K562 (cell line): Measurements from ENCODE around the gene GABRE. TPM values are rescaled to one million over a fixed set of nuclear protein-coding genes. Genes with fewer than 3 reads are reported as not detected.

Source experiments
- CBFA2T3 ChIP-seq: fragments of 450-650 bp; IDR thresholded peaks from 2 replicates; pipeline ENCODE4 v1.6.1; 2017
- FOXJ2 ChIP-seq: fragments of 200-800 bp; sonication (Bioruptor generic); IDR thresholded peaks from 2 replicates; pipeline ENCODE4 v1.6.1; 2016; ENCODE audit warnings: missing genetic modification characterization, missing compliant biosample characterization
- KAT8 ChIP-seq: fragments of 450-650 bp; IDR thresholded peaks from 2 replicates; pipeline ENCODE4 v1.6.1; 2016; ENCODE audit warnings: low read depth, mild to moderate bottlenecking
- NCOA4 ChIP-seq: fragments of 450-650 bp; IDR thresholded peaks from 2 replicates; pipeline ENCODE4 v1.6.1; 2018; ENCODE audit warnings: mild to moderate bottlenecking; ENCODE audit not compliant: partially characterized antibody
- NELFE ChIP-seq: IDR thresholded peaks from 2 replicates; pipeline ENCODE4 v1.6.1; 2011; ENCODE audit warnings: mild to moderate bottlenecking; ENCODE audit not compliant: insufficient read depth, insufficient read length
- PTBP1 ChIP-seq: fragments of 200-400 bp; formaldehyde crosslinking; IDR thresholded peaks from 2 replicates; pipeline ENCODE4 v1.6.1; 2017; ENCODE audit warnings: low read depth, low read length
- PYGO2 ChIP-seq: fragments of 450-650 bp; IDR thresholded peaks from 2 replicates; pipeline ENCODE4 v1.6.1; 2016; ENCODE audit warnings: mild to moderate bottlenecking, missing genetic modification characterization, moderate library complexity, missing compliant biosample characterization
- XRCC4 ChIP-seq: IDR thresholded peaks from one replicate; pipeline ENCODE4 v1.6.1; 2011; ENCODE audit not compliant: insufficient read depth, insufficient read length; ENCODE audit errors: extremely low read depth
- ZC3H11A ChIP-seq: IDR thresholded peaks from 2 replicates; pipeline ENCODE4 v1.6.1; 2012; ENCODE audit warnings: low read depth, low read length, improper control_type of control experiment
- ZNF436 ChIP-seq: fragments of 250-450, 450-650 bp; sonication (Bioruptor Pico); formaldehyde crosslinking; IDR thresholded peaks from 2 replicates; pipeline ENCODE4 v1.7.0; 2020; ENCODE audit warnings: mild to moderate bottlenecking
- ZNF444 ChIP-seq: fragments of 250-450 bp; sonication (Bioruptor Pico); IDR thresholded peaks from 2 replicates; pipeline ENCODE4 v1.4.0; 2020; ENCODE audit warnings: mild to moderate bottlenecking, moderate library complexity
- ZNF589 ChIP-seq: fragments of 200-800 bp; sonication (Bioruptor generic); IDR thresholded peaks from 2 replicates; pipeline ENCODE4 v1.6.1; 2016; ENCODE audit warnings: low read depth, missing genetic modification characterization, missing compliant biosample characterization
- polyA plus RNA-seq, 8 experiments: library from polyadenylated mRNA; depleted of rRNA in 4 of 8; stranded (reverse) in 5 of 8; unstranded in 3 of 8; fragments of >200 nt; fragmentation: Nextera tagmentation in 2 of 8; fragmentation: Illumina TruSeq in 1 of 8; extraction: Ambion mirVana in 2 of 8; extraction: Trizol in 1 of 8; gene quantifications; 2 replicates each; pipeline versions ENCODE4 v1.2.1 to v1.2.3, GENCODE V29; 2011 to 2014; ENCODE audit warnings: inconsistent platforms in 1 of 8, missing spikeins in 1 of 8
- total RNA-seq, 7 experiments: library from RNA; depleted of rRNA in 6 of 7; stranded (reverse); fragments of >200 nt in 6 of 7; fragmentation: Illumina TruSeq in 2 of 7; extraction: Trizol in 2 of 7; gene quantifications; 2 replicates each; pipeline versions ENCODE4 v1.2.1 to v1.2.3, GENCODE V29; 2011 to 2021; ENCODE audit warnings: low replicate concordance in 1 of 7
- TF ChIP-seq, protein P1 (sequence below): fragments of 200-800 bp; sonication (Bioruptor generic); IDR thresholded peaks from 2 replicates; pipeline ENCODE4 v1.6.1; 2017; ENCODE audit warnings: missing genetic modification characterization, missing compliant biosample characterization
- TF ChIP-seq, protein P2 (sequence below): fragments of 250-450 bp; sonication (Bioruptor Pico); IDR thresholded peaks from 2 replicates; pipeline ENCODE4 v1.8.0; 2021; ENCODE audit warnings: mild to moderate bottlenecking, moderate library complexity
- TF ChIP-seq, protein P3 (sequence below): sonication (generic); formaldehyde crosslinking; IDR thresholded peaks from 2 replicates; pipeline ENCODE4 v1.4.0; 2020; ENCODE audit warnings: mild to moderate bottlenecking, missing genetic modification reagents
- TF ChIP-seq, protein P4 (sequence below): sonication (generic); formaldehyde crosslinking; IDR thresholded peaks from 2 replicates; pipeline ENCODE4 v1.8.0; 2022; ENCODE audit warnings: missing genetic modification reagents, mild to moderate bottlenecking, borderline replicate concordance
- TF ChIP-seq, protein P5 (sequence below): fragments of 250-450 bp; sonication (Bioruptor Pico); IDR thresholded peaks from 2 replicates; pipeline ENCODE4 v1.5.0; 2020; ENCODE audit warnings: mild to moderate bottlenecking
- TF ChIP-seq, protein P6 (sequence below), 2 experiments: IDR thresholded peaks; 2 replicates each; pipeline ENCODE4 v1.6.1; 2012; ENCODE audit warnings: improper control_type of control experiment in 2 of 2, low read depth in 2 of 2, low read length in 2 of 2, borderline replicate concordance in 1 of 2

The GABRE gene
- total and polyA plus RNA-seq, 9 of the 15 experiments (the other 6 are each of a cell fraction or from before 2014, with no cell fraction given): 23.1 to 456 (median 148) TPM

DNA sequence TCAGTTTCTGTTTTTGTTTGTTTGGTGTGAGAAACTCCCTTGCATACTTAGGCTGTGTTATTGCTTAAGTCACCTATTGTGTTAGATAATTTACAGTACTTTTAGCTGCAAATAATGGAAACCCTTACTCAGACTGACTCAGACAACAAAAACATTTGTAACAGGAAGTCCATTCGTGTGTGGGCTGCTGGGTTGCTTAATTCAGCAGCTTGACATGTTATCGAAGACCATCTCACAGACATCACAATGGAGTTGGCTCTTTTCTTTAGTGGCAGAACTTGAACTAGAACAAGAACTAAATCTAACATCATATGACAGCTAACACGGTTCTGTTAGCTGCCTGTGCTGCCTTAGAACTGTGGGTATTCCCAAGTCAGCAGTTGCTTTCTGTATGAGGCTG, 9.9 kb upstream of the GABRE start (continued):
- TF ChIP-seq KAT8 (no peak), CBFA2T3 (0 out of 2 replicates have a peak, but pooled peaks have one; percentile 15), ZNF436 (CRISPR knock-in tag) (no peak), FOXJ2 (tag) (no peak), XRCC4 (no peak), ZC3H11A (no peak), ZNF589 (CRISPR knock-in tag) (no peak), NCOA4 (no peak), PYGO2 (tag) (no peak), ZNF444 (no peak), PTBP1 (no peak), NELFE (no peak)
- TF ChIP-seq, protein P1, sequence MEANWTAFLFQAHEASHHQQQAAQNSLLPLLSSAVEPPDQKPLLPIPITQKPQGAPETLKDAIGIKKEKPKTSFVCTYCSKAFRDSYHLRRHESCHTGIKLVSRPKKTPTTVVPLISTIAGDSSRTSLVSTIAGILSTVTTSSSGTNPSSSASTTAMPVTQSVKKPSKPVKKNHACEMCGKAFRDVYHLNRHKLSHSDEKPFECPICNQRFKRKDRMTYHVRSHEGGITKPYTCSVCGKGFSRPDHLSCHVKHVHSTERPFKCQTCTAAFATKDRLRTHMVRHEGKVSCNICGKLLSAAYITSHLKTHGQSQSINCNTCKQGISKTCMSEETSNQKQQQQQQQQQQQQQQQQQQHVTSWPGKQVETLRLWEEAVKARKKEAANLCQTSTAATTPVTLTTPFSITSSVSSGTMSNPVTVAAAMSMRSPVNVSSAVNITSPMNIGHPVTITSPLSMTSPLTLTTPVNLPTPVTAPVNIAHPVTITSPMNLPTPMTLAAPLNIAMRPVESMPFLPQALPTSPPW: no peak
- TF ChIP-seq, protein P2, sequence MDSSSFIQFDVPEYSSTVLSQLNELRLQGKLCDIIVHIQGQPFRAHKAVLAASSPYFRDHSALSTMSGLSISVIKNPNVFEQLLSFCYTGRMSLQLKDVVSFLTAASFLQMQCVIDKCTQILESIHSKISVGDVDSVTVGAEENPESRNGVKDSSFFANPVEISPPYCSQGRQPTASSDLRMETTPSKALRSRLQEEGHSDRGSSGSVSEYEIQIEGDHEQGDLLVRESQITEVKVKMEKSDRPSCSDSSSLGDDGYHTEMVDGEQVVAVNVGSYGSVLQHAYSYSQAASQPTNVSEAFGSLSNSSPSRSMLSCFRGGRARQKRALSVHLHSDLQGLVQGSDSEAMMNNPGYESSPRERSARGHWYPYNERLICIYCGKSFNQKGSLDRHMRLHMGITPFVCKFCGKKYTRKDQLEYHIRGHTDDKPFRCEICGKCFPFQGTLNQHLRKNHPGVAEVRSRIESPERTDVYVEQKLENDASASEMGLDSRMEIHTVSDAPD (CRISPR knock-in tag): no peak
- TF ChIP-seq, protein P3, sequence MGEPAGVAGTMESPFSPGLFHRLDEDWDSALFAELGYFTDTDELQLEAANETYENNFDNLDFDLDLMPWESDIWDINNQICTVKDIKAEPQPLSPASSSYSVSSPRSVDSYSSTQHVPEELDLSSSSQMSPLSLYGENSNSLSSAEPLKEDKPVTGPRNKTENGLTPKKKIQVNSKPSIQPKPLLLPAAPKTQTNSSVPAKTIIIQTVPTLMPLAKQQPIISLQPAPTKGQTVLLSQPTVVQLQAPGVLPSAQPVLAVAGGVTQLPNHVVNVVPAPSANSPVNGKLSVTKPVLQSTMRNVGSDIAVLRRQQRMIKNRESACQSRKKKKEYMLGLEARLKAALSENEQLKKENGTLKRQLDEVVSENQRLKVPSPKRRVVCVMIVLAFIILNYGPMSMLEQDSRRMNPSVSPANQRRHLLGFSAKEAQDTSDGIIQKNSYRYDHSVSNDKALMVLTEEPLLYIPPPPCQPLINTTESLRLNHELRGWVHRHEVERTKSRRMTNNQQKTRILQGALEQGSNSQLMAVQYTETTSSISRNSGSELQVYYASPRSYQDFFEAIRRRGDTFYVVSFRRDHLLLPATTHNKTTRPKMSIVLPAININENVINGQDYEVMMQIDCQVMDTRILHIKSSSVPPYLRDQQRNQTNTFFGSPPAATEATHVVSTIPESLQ: no peak
- TF ChIP-seq, protein P4, sequence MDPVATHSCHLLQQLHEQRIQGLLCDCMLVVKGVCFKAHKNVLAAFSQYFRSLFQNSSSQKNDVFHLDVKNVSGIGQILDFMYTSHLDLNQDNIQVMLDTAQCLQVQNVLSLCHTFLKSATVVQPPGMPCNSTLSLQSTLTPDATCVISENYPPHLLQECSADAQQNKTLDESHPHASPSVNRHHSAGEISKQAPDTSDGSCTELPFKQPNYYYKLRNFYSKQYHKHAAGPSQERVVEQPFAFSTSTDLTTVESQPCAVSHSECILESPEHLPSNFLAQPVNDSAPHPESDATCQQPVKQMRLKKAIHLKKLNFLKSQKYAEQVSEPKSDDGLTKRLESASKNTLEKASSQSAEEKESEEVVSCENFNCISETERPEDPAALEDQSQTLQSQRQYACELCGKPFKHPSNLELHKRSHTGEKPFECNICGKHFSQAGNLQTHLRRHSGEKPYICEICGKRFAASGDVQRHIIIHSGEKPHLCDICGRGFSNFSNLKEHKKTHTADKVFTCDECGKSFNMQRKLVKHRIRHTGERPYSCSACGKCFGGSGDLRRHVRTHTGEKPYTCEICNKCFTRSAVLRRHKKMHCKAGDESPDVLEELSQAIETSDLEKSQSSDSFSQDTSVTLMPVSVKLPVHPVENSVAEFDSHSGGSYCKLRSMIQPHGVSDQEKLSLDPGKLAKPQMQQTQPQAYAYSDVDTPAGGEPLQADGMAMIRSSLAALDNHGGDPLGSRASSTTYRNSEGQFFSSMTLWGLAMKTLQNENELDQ (CRISPR knock-in tag): no peak
- TF ChIP-seq, protein P5, sequence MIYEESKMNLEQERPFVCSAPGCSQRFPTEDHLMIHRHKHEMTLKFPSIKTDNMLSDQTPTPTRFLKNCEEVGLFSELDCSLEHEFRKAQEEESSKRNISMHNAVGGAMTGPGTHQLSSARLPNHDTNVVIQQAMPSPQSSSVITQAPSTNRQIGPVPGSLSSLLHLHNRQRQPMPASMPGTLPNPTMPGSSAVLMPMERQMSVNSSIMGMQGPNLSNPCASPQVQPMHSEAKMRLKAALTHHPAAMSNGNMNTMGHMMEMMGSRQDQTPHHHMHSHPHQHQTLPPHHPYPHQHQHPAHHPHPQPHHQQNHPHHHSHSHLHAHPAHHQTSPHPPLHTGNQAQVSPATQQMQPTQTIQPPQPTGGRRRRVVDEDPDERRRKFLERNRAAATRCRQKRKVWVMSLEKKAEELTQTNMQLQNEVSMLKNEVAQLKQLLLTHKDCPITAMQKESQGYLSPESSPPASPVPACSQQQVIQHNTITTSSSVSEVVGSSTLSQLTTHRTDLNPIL: no peak
- TF ChIP-seq, protein P6, sequence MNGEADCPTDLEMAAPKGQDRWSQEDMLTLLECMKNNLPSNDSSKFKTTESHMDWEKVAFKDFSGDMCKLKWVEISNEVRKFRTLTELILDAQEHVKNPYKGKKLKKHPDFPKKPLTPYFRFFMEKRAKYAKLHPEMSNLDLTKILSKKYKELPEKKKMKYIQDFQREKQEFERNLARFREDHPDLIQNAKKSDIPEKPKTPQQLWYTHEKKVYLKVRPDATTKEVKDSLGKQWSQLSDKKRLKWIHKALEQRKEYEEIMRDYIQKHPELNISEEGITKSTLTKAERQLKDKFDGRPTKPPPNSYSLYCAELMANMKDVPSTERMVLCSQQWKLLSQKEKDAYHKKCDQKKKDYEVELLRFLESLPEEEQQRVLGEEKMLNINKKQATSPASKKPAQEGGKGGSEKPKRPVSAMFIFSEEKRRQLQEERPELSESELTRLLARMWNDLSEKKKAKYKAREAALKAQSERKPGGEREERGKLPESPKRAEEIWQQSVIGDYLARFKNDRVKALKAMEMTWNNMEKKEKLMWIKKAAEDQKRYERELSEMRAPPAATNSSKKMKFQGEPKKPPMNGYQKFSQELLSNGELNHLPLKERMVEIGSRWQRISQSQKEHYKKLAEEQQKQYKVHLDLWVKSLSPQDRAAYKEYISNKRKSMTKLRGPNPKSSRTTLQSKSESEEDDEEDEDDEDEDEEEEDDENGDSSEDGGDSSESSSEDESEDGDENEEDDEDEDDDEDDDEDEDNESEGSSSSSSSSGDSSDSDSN (IDR thresholded peaks at IDR 0.05; ENCODE audit: borderline replicate concordance in 1 of 2, low read depth in 2 of 2, low read length in 2 of 2): no peak
